HT1080 (cell line): ENCODE data around the gene TLCD3A. TPM values are rescaled to one million over a fixed set of nuclear protein-coding genes. Genes with fewer than 3 reads are reported as not detected.
A peak's percentile ranks its signal among the peaks of the same experiment; 100 is the strongest.

ENCODE experiments used
- DNase-seq: peaks from one replicate; pipeline ENCODE4 v3.0.0-alpha.2; 2015; ENCODE audit warnings: low read depth
- total RNA-seq: library from RNA; depleted of rRNA; stranded (reverse); fragments of >200 nt; shearing (Covaris generic); gene quantifications from 2 replicates; pipeline ENCODE4 v1.2.3, GENCODE V29; 2014

TLCD3A gene
- total RNA-seq, 1 experiment from 2014 or later: 39.4 TPM

- no peak for DNase-seq
These were observed 26.5 kb upstream of the TLCD3A start for GRCh38 chr17:705863-706262.

GRCh38 chr17:708132-708531, 24.3 kb upstream of the TLCD3A start:
- no peak for DNase-seq

GRCh38 chr17:718075-718474, 14.3 kb upstream of the TLCD3A start:
- DNase-seq: no peak

GRCh38 chr17:720706-721539, 11.5 kb upstream of the TLCD3A start:
- no peak for DNase-seq

GRCh38 chr17:721540-721937, 10.9 kb upstream of the TLCD3A start:
- DNase-seq: no peak

- no peak for DNase-seq
These were observed 7.3 kb upstream of the TLCD3A start for GRCh38 chr17:725084-725483.

GRCh38 chr17:725746-726145, 6.7 kb upstream of the TLCD3A start:
- no peak for DNase-seq

- DNase-seq: no peak
These were observed 6.0 kb upstream of the TLCD3A start for GRCh38 chr17:726271-726919.

GRCh38 chr17:728911-729310, 3.5 kb upstream of the TLCD3A start:
- no peak for DNase-seq

GRCh38 chr17:731644-732066, 741 bp upstream of the TLCD3A start:
- DNase-seq: no peak

GRCh38 chr17:732902-733720, 715 bp downstream of the TLCD3A start:
- DNase-seq: peak; percentile 38

GRCh38 chr17:733743-734142, 1.3 kb downstream of the TLCD3A start:
- DNase-seq: no peak

- no peak for DNase-seq
These were observed 5.2 kb downstream of the TLCD3A start for GRCh38 chr17:737561-738113.

GRCh38 chr17:740240-741017, 8.0 kb downstream of the TLCD3A start:
- no peak for DNase-seq

GRCh38 chr17:742147-742793, 9.9 kb downstream of the TLCD3A start:
- no peak for DNase-seq

- DNase-seq: no peak
These were observed 10.7 kb downstream of the TLCD3A start for GRCh38 chr17:743139-743538.

GRCh38 chr17:744937-745336, 12.5 kb downstream of the TLCD3A start:
- DNase-seq: no peak

GRCh38 chr17:745406-745805, 13.0 kb downstream of the TLCD3A start:
- DNase-seq: no peak

GRCh38 chr17:746181-746580, 13.8 kb downstream of the TLCD3A start:
- no peak for DNase-seq
